Endothelial cell of umbilical vein (primary cell): ENCODE measurements around the gene NDUFS2. TPM values are rescaled to one million over a fixed set of nuclear protein-coding genes. Genes with fewer than 3 reads are reported as not detected.

Experiments
- BruUV-seq: library from RNA; stranded (reverse); fragments of 400-500 nt; replicated peaks from 2 replicates; lab custom pipeline; 2021; lab: Mats Ljungman, UMichigan
- CTCF ChIA-PET: fragments of 300-600, 350-600 bp; sonication (Branson Sonifier 250); formaldehyde crosslinking; loops from one replicate; lab custom pipeline; 2021; ENCODE audit warnings: antibody characterized with exemption, inconsistent platforms; lab: Charles Lee
- POLR2A ChIA-PET: fragments of 300-600, 350-600 bp; sonication (Branson Sonifier 250); formaldehyde crosslinking; loops from one replicate; lab custom pipeline; 2021; ENCODE audit warnings: antibody characterized with exemption, inconsistent platforms; lab: Charles Lee
- DNase-seq: peaks from one replicate; pipeline ENCODE4 v3.0.0-alpha.2; 2011; ENCODE audit warnings: low read depth, low spot score
- FAIRE-seq: peaks from 2 replicates; lab custom pipeline; 2011; peaks lifted over from hg19 to GRCh38; lab: Jason Lieb, UNC
- H2AFZ ChIP-seq: 2 replicates; pipeline ENCODE4 v1.6.0; 2012; ENCODE audit warnings: low read depth, low read length, control low read depth, inconsistent platforms
- H3K27ac ChIP-seq: 2 replicates; pipeline ENCODE4 v1.5.1; 2011; ENCODE audit warnings: low read depth, mild to moderate bottlenecking, control low read depth, low read length, moderate library complexity; ENCODE audit not compliant: insufficient read depth
- H3K27me3 ChIP-seq, 2 experiments: 2 replicates each; pipeline versions ENCODE4 v1.6.0 to v1.6.1; 2011; ENCODE audit warnings: low read length in 2 of 2, mixed read lengths in 1 of 2; ENCODE audit not compliant: control insufficient read depth in 2 of 2, insufficient read depth in 2 of 2
- H3K36me3 ChIP-seq, 2 experiments: 2 replicates in 1 of 2; 3 replicates in 1 of 2; pipeline ENCODE4 v1.5.1; 2011; ENCODE audit warnings: low read length in 2 of 2, mild to moderate bottlenecking in 1 of 2, moderate library complexity in 1 of 2; ENCODE audit not compliant: control insufficient read depth in 2 of 2, insufficient read depth in 2 of 2; ENCODE audit errors: extremely low read depth in 1 of 2
- H3K4me1 ChIP-seq: 3 replicates; pipeline ENCODE4 v1.5.1; 2011; ENCODE audit warnings: mild to moderate bottlenecking, low read length; ENCODE audit not compliant: control insufficient read depth, insufficient read depth; ENCODE audit errors: extremely low read depth
- H3K4me2 ChIP-seq: 2 replicates; pipeline ENCODE4 v1.6.1; 2011; ENCODE audit warnings: low read length, control low read depth, mixed read lengths; ENCODE audit not compliant: insufficient read depth
- H3K4me3 ChIP-seq, 3 experiments: fragments of 200-600 bp in 1 of 3; sonication (generic), shearing (Covaris generic) in 1 of 3; replicated peaks in 1 of 3; 2 replicates each; pipeline ENCODE4 v1.5.1; 2011 to 2016; ENCODE audit warnings: control low read depth in 3 of 3, low read length in 3 of 3, mild to moderate bottlenecking in 2 of 3, inconsistent platforms in 1 of 3, low read depth in 1 of 3, moderate library complexity in 1 of 3; ENCODE audit not compliant: insufficient read depth in 1 of 3
- H3K79me2 ChIP-seq: 2 replicates; pipeline ENCODE4 v1.6.0; 2012; ENCODE audit warnings: low read length, inconsistent platforms; ENCODE audit not compliant: control insufficient read depth, insufficient read depth
- H3K9ac ChIP-seq: replicated peaks from 2 replicates; pipeline ENCODE3; 2011; ENCODE audit warnings: low read length, control low read depth; ENCODE audit not compliant: insufficient read depth; ENCODE audit errors: extremely low read depth
- H3K9me1 ChIP-seq: replicated peaks from 3 replicates; pipeline ENCODE4 v1.6.0; 2011; ENCODE audit warnings: mild to moderate bottlenecking, low read length; ENCODE audit not compliant: control insufficient read depth, insufficient read depth; ENCODE audit errors: extremely low read depth
- H3K9me3 ChIP-seq: replicated peaks from 2 replicates; pipeline ENCODE4 v1.5.1; 2012; ENCODE audit warnings: low read length, inconsistent platforms; ENCODE audit not compliant: control insufficient read depth, insufficient read depth
- H4K20me1 ChIP-seq: replicated peaks from 2 replicates; pipeline ENCODE3; 2011; ENCODE audit warnings: mild to moderate bottlenecking, low read length; ENCODE audit not compliant: control insufficient read depth, insufficient read depth; ENCODE audit errors: extremely low read depth
- EZH2 ChIP-seq: IDR thresholded peaks from 2 replicates; pipeline ENCODE4 v1.6.1; 2012; ENCODE audit warnings: borderline replicate concordance, low read depth, mild to moderate bottlenecking, moderate library complexity, low read length, inconsistent platforms; ENCODE audit not compliant: severe bottlenecking
- FOS ChIP-seq: IDR thresholded peaks from 2 replicates; pipeline ENCODE4 v1.6.1; 2011; ENCODE audit warnings: mild to moderate bottlenecking, low read length, moderate library complexity, borderline replicate concordance; ENCODE audit not compliant: insufficient read depth
- GATA2 ChIP-seq: IDR thresholded peaks from 2 replicates; pipeline ENCODE4 v1.7.0; 2011; ENCODE audit warnings: low read depth, mild to moderate bottlenecking, moderate library complexity, mixed read lengths, low read length; ENCODE audit not compliant: insufficient read length, insufficient read depth
- JUN ChIP-seq: IDR thresholded peaks from 2 replicates; pipeline ENCODE4 v1.6.1; 2011; ENCODE audit warnings: borderline replicate concordance, low read depth; ENCODE audit not compliant: insufficient read length, insufficient read depth
- MYC ChIP-seq: IDR thresholded peaks from one replicate; pipeline ENCODE4 v1.6.1; 2011; ENCODE audit warnings: mild to moderate bottlenecking, low read depth, low read length
- POLR2A ChIP-seq: IDR thresholded peaks from 2 replicates; pipeline ENCODE4 v1.6.1; 2012; ENCODE audit warnings: low read depth, mild to moderate bottlenecking, control low read depth, low read length
- POLR2AphosphoS5 ChIP-seq: IDR thresholded peaks from 2 replicates; pipeline ENCODE4 v1.6.1; 2012; ENCODE audit warnings: low read depth, mild to moderate bottlenecking, control low read depth, low read length, moderate library complexity; ENCODE audit not compliant: insufficient read depth
- dilution Hi-C: fragments of 300-500 bp; cut with MboI; formaldehyde crosslinking; loops from one replicate; pipeline ENCODE4 v1.15.0; 2019; ENCODE audit warnings: low sequenced_read_pairs; ENCODE audit not compliant: extremely low pct_ligation_motif_present
- intact Hi-C: fragments of 100-400 bp; cut with micrococcal nuclease; formaldehyde crosslinking; loops from one replicate; pipeline ENCODE4 v1.10.0; 2022
- polyA plus RNA-seq, 4 experiments: library from polyadenylated mRNA; depleted of rRNA in 3 of 4; stranded (reverse) in 3 of 4; unstranded in 1 of 4; fragments of >200 nt; gene quantifications; 2 replicates each; pipeline versions ENCODE4 v1.2.1 to v1.2.3, GENCODE V29; 2011 to 2012; ENCODE audit warnings: missing spikeins in 1 of 4
- total RNA-seq: library from RNA; stranded (reverse); gene quantifications from 2 replicates; pipeline ENCODE4 v1.2.3, GENCODE V29; 2021
- TF ChIP-seq, protein P1 (sequence below): IDR thresholded peaks from 2 replicates; pipeline ENCODE4 v1.6.1; 2011; ENCODE audit not compliant: insufficient read depth, insufficient read length
- TF ChIP-seq, protein P2 (sequence below), 2 donors: IDR thresholded peaks; 1 replicate in 1 of 2; 2 replicates in 1 of 2; pipeline ENCODE4 v1.5.1; 2011; ENCODE audit warnings: low read length in 2 of 2, mild to moderate bottlenecking in 2 of 2, moderate library complexity in 2 of 2, control low read depth in 1 of 2, inconsistent platforms in 1 of 2, low read depth in 1 of 2; ENCODE audit not compliant: insufficient read depth in 1 of 2; ENCODE audit errors: extremely low read depth in 1 of 2

Gene NDUFS2
- total and polyA plus RNA-seq, 2 donors (not counting 3 experiments of a cell fraction or from before 2014, with no cell fraction given): 95.1 to 130 TPM

DNA sequence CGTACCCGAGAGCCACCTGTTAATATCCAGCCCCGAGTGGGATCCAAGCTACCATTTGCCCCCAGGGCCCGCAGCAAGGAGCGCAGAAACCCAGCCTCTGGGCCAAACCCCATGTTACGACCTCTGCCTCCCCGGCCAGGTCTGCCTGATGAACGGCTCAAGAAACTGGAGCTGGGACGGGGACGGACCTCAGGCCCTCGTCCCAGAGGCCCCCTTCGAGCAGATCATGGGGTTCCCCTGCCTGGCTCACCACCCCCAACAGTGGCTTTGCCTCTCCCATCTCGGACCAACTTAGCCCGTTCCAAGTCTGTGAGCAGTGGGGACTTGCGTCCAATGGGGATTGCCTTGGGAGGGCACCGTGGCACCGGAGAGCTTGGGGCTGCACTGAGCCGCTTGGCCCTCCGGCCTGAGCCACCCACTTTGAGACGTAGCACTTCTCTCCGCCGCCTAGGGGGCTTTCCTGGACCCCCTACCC lies 41.5 kb upstream of the NDUFS2 start:
- no peak overlapping the region for H3K4me2 ChIP-seq
- no peak overlapping the region for H3K9ac ChIP-seq
- no peaks in the 10 kb centered on the region for H3K9me3 ChIP-seq
- H3K4me3 ChIP-seq: no peak overlapping the region
- no peaks in the 10 kb centered on the region for H3K9me1 ChIP-seq
- peaks cover 10% of the 10 kb centered on the region for H3K4me1 ChIP-seq
- TF ChIP-seq FOS: no peak
- TF ChIP-seq GATA2: no peak
- no peak for TF ChIP-seq EZH2
- TF ChIP-seq, protein P1, sequence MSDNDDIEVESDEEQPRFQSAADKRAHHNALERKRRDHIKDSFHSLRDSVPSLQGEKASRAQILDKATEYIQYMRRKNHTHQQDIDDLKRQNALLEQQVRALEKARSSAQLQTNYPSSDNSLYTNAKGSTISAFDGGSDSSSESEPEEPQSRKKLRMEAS: no peak
- ChIA-PET CTCF (no interaction called here), POLR2A (no interaction called here)
- no peaks in the 10 kb centered on the region for H4K20me1 ChIP-seq
- intact Hi-C loops (no loop called here), dilution Hi-C loops (no loop called here)
- no peak overlapping the region for H3K27ac ChIP-seq
- H3K27me3 ChIP-seq: no peaks in the 10 kb centered on the region
- DNase-seq: no peak
- H3K36me3 ChIP-seq: peaks cover 2 to 14% of the 10 kb centered on the region in 2 experiments
- peaks cover 7% of the 10 kb centered on the region for H3K79me2 ChIP-seq
- FAIRE-seq: no peak
- BruUV-seq: no TSS peak
- H2AFZ ChIP-seq: no peak overlapping the region

DNA sequence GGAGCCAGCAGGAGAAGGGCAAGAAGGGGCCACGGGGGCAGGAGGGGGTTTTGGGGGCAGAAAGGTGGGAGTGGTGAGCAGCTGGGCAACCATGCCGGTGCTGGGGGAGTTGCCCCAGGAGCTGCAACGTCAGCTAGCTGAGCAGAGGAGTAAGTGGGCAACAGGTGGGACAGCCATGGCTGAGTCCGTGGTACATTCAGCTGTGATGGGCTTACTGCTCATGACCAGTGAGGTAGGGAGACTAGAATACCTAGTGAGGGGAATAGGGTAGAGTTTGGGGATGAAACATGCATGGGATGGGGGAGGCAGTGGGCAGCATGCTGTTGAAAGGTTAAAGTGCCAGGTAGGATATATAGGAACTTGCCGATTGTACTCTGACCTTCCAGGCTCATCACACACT lies 40.5 kb upstream of the NDUFS2 start:
- peaks cover 2 to 14% of the 10 kb centered on the region in 2 experiments for H3K36me3 ChIP-seq
- DNase-seq: no peak
- H3K9ac ChIP-seq: no peak overlapping the region
- intact Hi-C loops: no loop called here
- no peaks in the 10 kb centered on the region for H3K9me3 ChIP-seq
- ChIA-PET CTCF (interaction anchor here (1.0 kb wide), 1 partner anchor 9 kb away, joined by 3 read pairs; no protein-coding TSS in a partner anchor), POLR2A (no interaction called here)
- no peak overlapping the region for H3K27ac ChIP-seq
- no peak overlapping the region for H3K4me2 ChIP-seq
- no peak for FAIRE-seq
- dilution Hi-C loops: no loop called here
- H3K4me1 ChIP-seq: peaks cover 16% of the 10 kb centered on the region
- TF ChIP-seq MYC: no peak
- no peak for TF ChIP-seq GATA2
- no peak for TF ChIP-seq POLR2AphosphoS5
- no peak for TF ChIP-seq POLR2A
- TF ChIP-seq, protein P1: no peak
- TF ChIP-seq, protein P2, sequence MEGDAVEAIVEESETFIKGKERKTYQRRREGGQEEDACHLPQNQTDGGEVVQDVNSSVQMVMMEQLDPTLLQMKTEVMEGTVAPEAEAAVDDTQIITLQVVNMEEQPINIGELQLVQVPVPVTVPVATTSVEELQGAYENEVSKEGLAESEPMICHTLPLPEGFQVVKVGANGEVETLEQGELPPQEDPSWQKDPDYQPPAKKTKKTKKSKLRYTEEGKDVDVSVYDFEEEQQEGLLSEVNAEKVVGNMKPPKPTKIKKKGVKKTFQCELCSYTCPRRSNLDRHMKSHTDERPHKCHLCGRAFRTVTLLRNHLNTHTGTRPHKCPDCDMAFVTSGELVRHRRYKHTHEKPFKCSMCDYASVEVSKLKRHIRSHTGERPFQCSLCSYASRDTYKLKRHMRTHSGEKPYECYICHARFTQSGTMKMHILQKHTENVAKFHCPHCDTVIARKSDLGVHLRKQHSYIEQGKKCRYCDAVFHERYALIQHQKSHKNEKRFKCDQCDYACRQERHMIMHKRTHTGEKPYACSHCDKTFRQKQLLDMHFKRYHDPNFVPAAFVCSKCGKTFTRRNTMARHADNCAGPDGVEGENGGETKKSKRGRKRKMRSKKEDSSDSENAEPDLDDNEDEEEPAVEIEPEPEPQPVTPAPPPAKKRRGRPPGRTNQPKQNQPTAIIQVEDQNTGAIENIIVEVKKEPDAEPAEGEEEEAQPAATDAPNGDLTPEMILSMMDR (IDR thresholded peaks at IDR 0.05; ENCODE audit: extremely low read depth in 1 of 2, insufficient read depth in 1 of 2, low read depth in 1 of 2, low read length in 2 of 2): no peak
- no peak for TF ChIP-seq EZH2
- TF ChIP-seq FOS: no peak
- TF ChIP-seq JUN: no peak
- no TSS peak for BruUV-seq
- H4K20me1 ChIP-seq: no peaks in the 10 kb centered on the region
- no peaks in the 10 kb centered on the region for H3K9me1 ChIP-seq
- H3K27me3 ChIP-seq: no peaks in the 10 kb centered on the region
- peaks cover 7% of the 10 kb centered on the region for H3K79me2 ChIP-seq
- H3K4me3 ChIP-seq: no peak overlapping the region
- no peak overlapping the region for H2AFZ ChIP-seq
